Measurements from ENCODE around the gene PPIP5K2. TPM values are rescaled to one million over a fixed set of nuclear protein-coding genes. Genes with fewer than 3 reads are reported as not detected.

The PPIP5K2 gene
- total RNA-seq, 1 donor: 78.5 TPM

- Histone ChIP-seq H3K4me1 (ENCODE audit: insufficient read depth, low read length) (peaks cover 24% of the 10 kb centered on the region), H3K27ac (ENCODE audit: low read depth, low read length) (no peak overlapping the region), H3K27me3 (ENCODE audit: insufficient read depth, low read length) (no peaks in the 10 kb centered on the region), H3K4me2 (ENCODE audit: insufficient read depth, low read length) (peak overlapping the region; percentile 82), H3K9me3 (ENCODE audit: low read depth, low read length) (no peaks in the 10 kb centered on the region), H4K20me1 (ENCODE audit: insufficient read depth, low read length) (peaks cover 30% of the 10 kb centered on the region), H3K36me3 (ENCODE audit: insufficient read depth, low read length) (no peaks in the 10 kb centered on the region), H3K79me2 (ENCODE audit: insufficient read depth, low read length) (peaks cover 74% of the 10 kb centered on the region), H2AFZ (ENCODE audit: low read length) (no peak overlapping the region), H3K4me3 (ENCODE audit: insufficient read depth, low read length) (peak overlapping the region; percentile 92)
- no peak for TF ChIP-seq CTCF (IDR thresholded peaks at IDR 0.05; ENCODE audit: extremely low read depth, low read depth, low read length)
- DNase-seq (ENCODE audit: insufficient read length, low spot score, missing footprints): no peak
Measured at GRCh38 chr5:103260951-103261350, 140.8 kb downstream of the PPIP5K2 start.

Other genes starting within 250 kb of the PPIP5K2 start
- 5.1 and 6.2 TPM in 2 replicates for gene GIN1, start 163 bp upstream of the PPIP5K2 start, total RNA-seq
- gene MACIR, start 138.5 kb downstream of the PPIP5K2 start, total RNA-seq: 8.0 and 10.3 TPM in 2 replicates